Hepatocyte (in vitro differentiated cells): ENCODE results near the gene PNKP.

Experiments
- CTCF ChIP-seq: fragments of 200-600 bp; sonication (generic); IDR thresholded peaks from 2 replicates; pipeline ENCODE4 v1.5.1; 2016; ENCODE audit warnings: antibody characterized with exemption, mild to moderate bottlenecking; ENCODE audit not compliant: poor library complexity
- EZH2 ChIP-seq: fragments of 200-600 bp; sonication (generic); IDR thresholded peaks from 2 replicates; pipeline ENCODE4 v1.6.1; 2016; ENCODE audit warnings: antibody characterized with exemption, mild to moderate bottlenecking, borderline replicate concordance
- EZH2phosphoT487 ChIP-seq: fragments of 200-600 bp; sonication (generic); IDR thresholded peaks from one replicate; pipeline ENCODE4 v1.6.1; 2018; ENCODE audit warnings: antibody characterized with exemption, mild to moderate bottlenecking, low read depth, moderate library complexity; ENCODE audit not compliant: unreplicated experiment, severe bottlenecking

- no peak for TF ChIP-seq CTCF
- no peak for TF ChIP-seq EZH2phosphoT487
- TF ChIP-seq EZH2, result no peak
Observed at GRCh38 chr19:49857061-49857837, 10.1 kb downstream of the PNKP start.
